Activated T-helper 2 cell treated with anti-CD3 and anti-CD28 coated beads, Interferon-gamma antibody, Interleukin-2, Interleukin-4, amounts not matched to agents 10 μg/mL and 5 μg/mL and 100 μg/mL, durations not matched to agents 14 hours and 24 hours and 36 hours (primary cell): Measurements from ENCODE around the gene KRCC1. TPM values are rescaled to one million over a fixed set of nuclear protein-coding genes. Genes with fewer than 3 reads are reported as not detected.

Experiments
- DNase-seq: peaks from one replicate; pipeline ENCODE4 v3.0.0; 2021; ENCODE audit warnings: low spot score
- H3K27ac Mint-ChIP-seq: one replicate; pipeline ENCODE4 v1.8.0; 2021; ENCODE audit warnings: mixed read lengths
- H3K27me3 Mint-ChIP-seq: one replicate; pipeline ENCODE4 v1.8.0; 2021; ENCODE audit warnings: low read depth, mixed read lengths
- H3K36me3 Mint-ChIP-seq: one replicate; pipeline ENCODE4 v1.8.0; 2021; ENCODE audit warnings: low read depth, mixed read lengths
- H3K4me1 Mint-ChIP-seq: one replicate; pipeline ENCODE4 v1.8.0; 2021; ENCODE audit warnings: low read depth, mixed read lengths
- H3K4me3 Mint-ChIP-seq: one replicate; pipeline ENCODE4 v1.8.0; 2021; ENCODE audit warnings: low read depth, mild to moderate bottlenecking, moderate library complexity, mixed read lengths
- H3K9me3 Mint-ChIP-seq: one replicate; pipeline ENCODE4 v1.8.0; 2021; ENCODE audit warnings: mixed read lengths
- intact Hi-C: fragments of 100-400 bp; cut with micrococcal nuclease; formaldehyde crosslinking; loops from one replicate; pipeline ENCODE4 v1.15.1; 2023
- total RNA-seq: library from RNA; stranded (reverse); gene quantifications from 2 replicates; pipeline ENCODE4 v1.2.3, GENCODE V29; 2022

Gene KRCC1
- total RNA-seq: 17.5 and 18.7 TPM in 2 replicates

- Mint-ChIP-seq H3K27ac (peak within 1 kb of the TSS; percentile 98), H3K27me3 (no peaks in the 10 kb centered on the region), H3K4me3 (peak within 1 kb of the TSS; percentile 99), H3K4me1 (peaks cover 61% of the 10 kb centered on the region), H3K9me3 (no peaks in the 10 kb centered on the region), H3K36me3 (peaks cover 47% of the 10 kb centered on the region)
- intact Hi-C loops: loop anchor here (1.0 to 2.0 kb wide), 3 partner anchors 17 to 39 kb away; partner anchors contain the start of gene RNU2-63P
- peak; percentile 94 for DNase-seq
These were observed at the start of gene KRCC1 for GRCh38 chr2:88055371-88056128. KRCC1 (minus strand) TSS chr2:88055783; CDS start chr2:88028563, 27,220 bp downstream.

GRCh38 chr2:88100489-88100858 is 44.9 kb upstream of the KRCC1 start:
- no peak overlapping the region for H3K4me3 Mint-ChIP-seq
- peaks cover 1% of the 10 kb centered on the region for H3K27me3 Mint-ChIP-seq
- no peak for DNase-seq
- intact Hi-C loops: no loop called here
- no peaks in the 10 kb centered on the region for H3K36me3 Mint-ChIP-seq
- H3K27ac Mint-ChIP-seq: no peak overlapping the region
- H3K9me3 Mint-ChIP-seq: no peaks in the 10 kb centered on the region
- H3K4me1 Mint-ChIP-seq: no peaks in the 10 kb centered on the region

- Mint-ChIP-seq H3K4me3 (no peak overlapping the region), H3K4me1 (no peaks in the 10 kb centered on the region), H3K27me3 (peaks cover 1% of the 10 kb centered on the region), H3K9me3 (no peaks in the 10 kb centered on the region), H3K36me3 (no peaks in the 10 kb centered on the region), H3K27ac (no peak overlapping the region)
- intact Hi-C loops: no loop called here
- no peak for DNase-seq
These were observed 44.4 kb upstream of the KRCC1 start for GRCh38 chr2:88099798-88100488.

- intact Hi-C loops: no loop called here
- H3K36me3 Mint-ChIP-seq: no peaks in the 10 kb centered on the region
- DNase-seq: no peak
- H3K27ac Mint-ChIP-seq: no peak overlapping the region
- H3K4me3 Mint-ChIP-seq: no peak overlapping the region
- H3K9me3 Mint-ChIP-seq: no peaks in the 10 kb centered on the region
- H3K4me1 Mint-ChIP-seq: no peaks in the 10 kb centered on the region
- peaks cover 1% of the 10 kb centered on the region for H3K27me3 Mint-ChIP-seq
These were observed 42.9 kb upstream of the KRCC1 start for GRCh38 chr2:88098558-88098900.

- H3K27ac Mint-ChIP-seq: no peak overlapping the region
- H3K9me3 Mint-ChIP-seq: no peaks in the 10 kb centered on the region
- no peak for DNase-seq
- H3K27me3 Mint-ChIP-seq: peaks cover 1% of the 10 kb centered on the region
- no peaks in the 10 kb centered on the region for H3K36me3 Mint-ChIP-seq
- H3K4me1 Mint-ChIP-seq: no peaks in the 10 kb centered on the region
- H3K4me3 Mint-ChIP-seq: no peak overlapping the region
- intact Hi-C loops: no loop called here
These were observed 42.4 kb upstream of the KRCC1 start for GRCh38 chr2:88097891-88098557.

- H3K4me1 Mint-ChIP-seq: no peaks in the 10 kb centered on the region
- H3K27ac Mint-ChIP-seq: no peak overlapping the region
- intact Hi-C loops: no loop called here
- H3K27me3 Mint-ChIP-seq: no peaks in the 10 kb centered on the region
- H3K4me3 Mint-ChIP-seq: no peak overlapping the region
- no peaks in the 10 kb centered on the region for H3K9me3 Mint-ChIP-seq
- no peak for DNase-seq
- no peaks in the 10 kb centered on the region for H3K36me3 Mint-ChIP-seq
These were observed 41.6 kb upstream of the KRCC1 start for GRCh38 chr2:88097192-88097591.

- H3K36me3 Mint-ChIP-seq: no peaks in the 10 kb centered on the region
- no peaks in the 10 kb centered on the region for H3K27me3 Mint-ChIP-seq
- H3K9me3 Mint-ChIP-seq: no peaks in the 10 kb centered on the region
- DNase-seq: no peak
- no peak overlapping the region for H3K4me3 Mint-ChIP-seq
- no peak overlapping the region for H3K27ac Mint-ChIP-seq
- H3K4me1 Mint-ChIP-seq: no peaks in the 10 kb centered on the region
- intact Hi-C loops: no loop called here
These were observed 41.1 kb upstream of the KRCC1 start for GRCh38 chr2:88096708-88097107.

GRCh38 chr2:88095022-88095421 is 39.4 kb upstream of the KRCC1 start:
- intact Hi-C loops: no loop called here
- H3K4me1 Mint-ChIP-seq: peaks cover 14% of the 10 kb centered on the region
- no peak overlapping the region for H3K27ac Mint-ChIP-seq
- no peaks in the 10 kb centered on the region for H3K9me3 Mint-ChIP-seq
- H3K4me3 Mint-ChIP-seq: no peak overlapping the region
- H3K36me3 Mint-ChIP-seq: no peaks in the 10 kb centered on the region
- DNase-seq: no peak
- no peaks in the 10 kb centered on the region for H3K27me3 Mint-ChIP-seq

- Mint-ChIP-seq H3K36me3 (no peaks in the 10 kb centered on the region), H3K9me3 (no peaks in the 10 kb centered on the region), H3K4me1 (peaks cover 18% of the 10 kb centered on the region), H3K4me3 (no peak overlapping the region), H3K27ac (no peak overlapping the region), H3K27me3 (no peaks in the 10 kb centered on the region)
- DNase-seq: no peak
- intact Hi-C loops: no loop called here
These were observed 37.2 kb upstream of the KRCC1 start for GRCh38 chr2:88092773-88093172.

- DNase-seq: no peak
- no peak overlapping the region for H3K4me3 Mint-ChIP-seq
- intact Hi-C loops: no loop called here
These were observed 36.4 kb upstream of the KRCC1 start for GRCh38 chr2:88091943-88092342.

GRCh38 chr2:88090446-88091283 is 35.1 kb upstream of the KRCC1 start:
- H3K4me1 Mint-ChIP-seq: peaks cover 18% of the 10 kb centered on the region
- no peaks in the 10 kb centered on the region for H3K27me3 Mint-ChIP-seq
- peak overlapping the region; percentile 58 for H3K27ac Mint-ChIP-seq
- H3K9me3 Mint-ChIP-seq: no peaks in the 10 kb centered on the region
- intact Hi-C loops: no loop called here
- DNase-seq: no peak
- H3K36me3 Mint-ChIP-seq: no peaks in the 10 kb centered on the region
- no peak overlapping the region for H3K4me3 Mint-ChIP-seq

More at GRCh38 chr2:88091943-88092342, 36.4 kb upstream of the KRCC1 start:
- H3K27me3 Mint-ChIP-seq: no peaks in the 10 kb centered on the region
- H3K4me1 Mint-ChIP-seq: peaks cover 18% of the 10 kb centered on the region
- no peaks in the 10 kb centered on the region for H3K9me3 Mint-ChIP-seq
- H3K36me3 Mint-ChIP-seq: no peaks in the 10 kb centered on the region
- H3K27ac Mint-ChIP-seq: no peak overlapping the region

GRCh38 chr2:88088999-88089398 is 33.4 kb upstream of the KRCC1 start:
- Mint-ChIP-seq H3K4me3 (no peak overlapping the region), H3K9me3 (no peaks in the 10 kb centered on the region), H3K36me3 (no peaks in the 10 kb centered on the region), H3K4me1 (peaks cover 18% of the 10 kb centered on the region), H3K27ac (no peak overlapping the region), H3K27me3 (no peaks in the 10 kb centered on the region)
- no peak for DNase-seq
- intact Hi-C loops: no loop called here
